Thyroid gland (tissue), 4 donors: ENCODE data around the gene MGMT. TPM values are rescaled to one million over a fixed set of nuclear protein-coding genes. Genes with fewer than 3 reads are reported as not detected.

Experiments
- DNase-seq, 2 donors: peaks; one replicate each; pipeline ENCODE4 v3.0.0-alpha.2; 2019
- H3K27ac ChIP-seq, 3 donors: fragments of 200-600 bp; sonication (generic); 1 replicate in 2 of 3; 2 replicates in 1 of 3; pipeline ENCODE4 v1.5.1; 2016 to 2019; ENCODE audit warnings: mild to moderate bottlenecking in 1 of 3, moderate library complexity in 1 of 3
- H3K27me3 ChIP-seq: fragments of 200-600 bp; sonication (generic); one replicate; pipeline ENCODE4 v1.5.1; 2019
- H3K36me3 ChIP-seq, 2 donors: fragments of 200-600 bp; sonication (generic); one replicate each; pipeline ENCODE4 v1.5.1; 2016 to 2019
- H3K4me1 ChIP-seq, 2 donors: fragments of 200-600 bp; sonication (generic); one replicate each; pipeline ENCODE4 v1.5.1; 2017 to 2019
- H3K4me3 ChIP-seq, 3 donors: fragments of 200-600 bp; sonication (generic); replicated peaks in 1 of 3; 1 replicate in 2 of 3; 2 replicates in 1 of 3; pipeline ENCODE4 v1.5.1; 2016; ENCODE audit warnings: mild to moderate bottlenecking in 1 of 3
- H3K9me3 ChIP-seq: fragments of 200-600 bp; sonication (generic); one replicate; pipeline ENCODE4 v1.5.1; 2017
- POLR2A ChIP-seq, 2 donors: fragments of 450-650 bp; IDR thresholded peaks; one replicate each; pipeline ENCODE4 v1.6.1; 2017; ENCODE audit warnings: antibody characterized with exemption in 2 of 2, mild to moderate bottlenecking in 2 of 2, moderate library complexity in 1 of 2
- WGBS, 2 donors: methylation state at CpG; one replicate each; pipeline ENCODE4 v1.1.5; 2017; 5-methylcytosine and 5-hydroxymethylcytosine counted together
- intact Hi-C: fragments of 100-400 bp; cut with DNase I; formaldehyde crosslinking; loops from one replicate; pipeline ENCODE4 v1.15.1; 2023
- total RNA-seq, 4 donors: library from RNA; depleted of rRNA; stranded (reverse); fragments of >200 nt; gene quantifications; one replicate each; pipeline ENCODE4 v1.2.3, GENCODE V29; 2016
- TF ChIP-seq, protein P1 (sequence below), 6 experiments: fragments of 200-600 bp in 3 of 6; fragments of 450-650 bp in 3 of 6; sonication (generic) in 3 of 6; IDR thresholded peaks; one replicate each; pipeline ENCODE4 v1.5.1; 2016 to 2019; ENCODE audit warnings: antibody characterized with exemption in 6 of 6, mild to moderate bottlenecking in 2 of 6, inconsistent platforms in 1 of 6, moderate library complexity in 1 of 6

MGMT gene
- total RNA-seq, 4 donors from 2014 or later = 17.6 to 48.7 (median 30.7) TPM

DNA sequence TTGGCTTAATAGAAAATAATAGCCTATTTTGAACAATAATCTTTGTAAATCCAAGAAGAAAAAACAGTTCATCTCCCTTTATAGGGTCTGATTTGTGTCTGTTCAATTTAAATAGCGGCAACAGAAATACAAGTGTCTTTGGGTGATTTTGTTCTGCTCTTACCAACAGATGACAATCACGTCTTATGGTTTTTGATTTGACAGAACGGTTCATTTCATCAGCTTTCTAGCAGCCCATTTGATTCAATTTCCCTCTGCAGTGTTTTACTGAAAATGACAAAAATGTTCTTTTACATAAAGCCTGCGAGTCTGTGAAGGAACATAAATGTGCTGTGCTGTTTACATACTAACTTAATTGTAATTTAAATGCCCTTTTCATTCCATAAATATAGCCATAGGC is 180.5 kb downstream of the MGMT start:
- Histone ChIP-seq H3K4me3 (no peak overlapping the region), H3K9me3 (no peaks in the 10 kb centered on the region), H3K27me3 (no peaks in the 10 kb centered on the region), H3K27ac (no peak overlapping the region), H3K36me3 (no peaks in the 10 kb centered on the region), H3K4me1 (no peaks in the 10 kb centered on the region)
- WGBS, 2 donors = 95 to 96% methylated on average over 4 of the region's 4 CpGs
- TF ChIP-seq, protein P1, sequence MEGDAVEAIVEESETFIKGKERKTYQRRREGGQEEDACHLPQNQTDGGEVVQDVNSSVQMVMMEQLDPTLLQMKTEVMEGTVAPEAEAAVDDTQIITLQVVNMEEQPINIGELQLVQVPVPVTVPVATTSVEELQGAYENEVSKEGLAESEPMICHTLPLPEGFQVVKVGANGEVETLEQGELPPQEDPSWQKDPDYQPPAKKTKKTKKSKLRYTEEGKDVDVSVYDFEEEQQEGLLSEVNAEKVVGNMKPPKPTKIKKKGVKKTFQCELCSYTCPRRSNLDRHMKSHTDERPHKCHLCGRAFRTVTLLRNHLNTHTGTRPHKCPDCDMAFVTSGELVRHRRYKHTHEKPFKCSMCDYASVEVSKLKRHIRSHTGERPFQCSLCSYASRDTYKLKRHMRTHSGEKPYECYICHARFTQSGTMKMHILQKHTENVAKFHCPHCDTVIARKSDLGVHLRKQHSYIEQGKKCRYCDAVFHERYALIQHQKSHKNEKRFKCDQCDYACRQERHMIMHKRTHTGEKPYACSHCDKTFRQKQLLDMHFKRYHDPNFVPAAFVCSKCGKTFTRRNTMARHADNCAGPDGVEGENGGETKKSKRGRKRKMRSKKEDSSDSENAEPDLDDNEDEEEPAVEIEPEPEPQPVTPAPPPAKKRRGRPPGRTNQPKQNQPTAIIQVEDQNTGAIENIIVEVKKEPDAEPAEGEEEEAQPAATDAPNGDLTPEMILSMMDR (IDR thresholded peaks at IDR 0.05) = no peak
- no peak for TF ChIP-seq POLR2A (IDR thresholded peaks at IDR 0.05)
- intact Hi-C loops = no loop called here
- DNase-seq = no peak

DNA sequence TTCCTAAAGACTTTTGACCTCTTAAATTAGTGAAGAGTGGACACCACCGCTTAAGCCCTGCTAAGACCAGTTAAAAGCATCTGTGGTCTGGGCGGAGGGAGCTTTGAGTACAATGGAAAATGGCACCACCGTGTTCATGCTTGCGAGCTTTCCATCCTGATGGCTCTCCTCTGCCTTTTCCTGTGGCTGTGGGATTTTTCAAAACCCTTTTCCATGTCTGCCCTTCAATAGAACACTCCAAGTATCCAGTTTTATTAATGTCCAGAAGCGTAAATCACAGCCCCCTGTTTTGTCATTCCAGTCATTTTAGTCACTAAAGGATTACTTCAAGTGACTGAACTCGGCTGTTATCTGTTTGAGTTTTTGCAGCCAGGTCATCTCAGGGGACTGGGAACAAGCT is 181.8 kb downstream of the MGMT start:
- no peak overlapping the region for H3K27ac ChIP-seq
- no peaks in the 10 kb centered on the region for H3K4me1 ChIP-seq
- no peak for TF ChIP-seq POLR2A (IDR thresholded peaks at IDR 0.05)
- TF ChIP-seq, protein P1 (IDR thresholded peaks at IDR 0.05) = no peak
- H3K36me3 ChIP-seq = no peaks in the 10 kb centered on the region
- H3K9me3 ChIP-seq = no peaks in the 10 kb centered on the region
- 87 to 91% methylated on average over 6 of the region's 6 CpGs for WGBS, 2 donors
- H3K27me3 ChIP-seq = no peaks in the 10 kb centered on the region
- no peak for DNase-seq
- intact Hi-C loops = no loop called here
- no peak overlapping the region for H3K4me3 ChIP-seq

DNA sequence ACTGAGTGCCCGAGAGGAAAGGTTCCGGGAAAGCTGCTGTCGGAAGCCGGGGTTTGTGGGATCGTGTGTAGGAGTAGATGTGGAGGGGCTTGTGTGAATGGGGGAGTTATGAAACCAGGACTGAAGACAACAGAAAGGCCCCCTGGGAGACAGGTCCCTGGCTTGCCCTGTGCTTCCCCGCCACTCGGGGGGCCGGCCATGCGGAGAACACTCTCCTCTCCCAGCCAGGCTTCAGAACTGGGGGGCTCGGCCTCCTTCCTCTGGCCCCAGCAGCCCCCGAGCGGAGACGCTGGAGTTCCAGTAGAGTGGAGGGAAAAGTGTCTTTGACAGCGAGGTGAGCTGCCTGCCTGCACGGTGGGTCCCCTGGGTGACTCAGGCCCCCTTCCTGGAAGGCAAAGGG is 185.0 kb downstream of the MGMT start:
- H3K36me3 ChIP-seq = no peaks in the 10 kb centered on the region
- WGBS, 2 donors = 57 to 82% methylated on average over 12 to 15 of the region's 15 CpGs
- H3K9me3 ChIP-seq = no peaks in the 10 kb centered on the region
- H3K4me1 ChIP-seq = no peaks in the 10 kb centered on the region
- intact Hi-C loops = no loop called here
- H3K4me3 ChIP-seq = no peak overlapping the region
- H3K27ac ChIP-seq = no peak overlapping the region
- DNase-seq = no peak
- H3K27me3 ChIP-seq = no peaks in the 10 kb centered on the region
- TF ChIP-seq, protein P1 (IDR thresholded peaks at IDR 0.05) = no peak
- no peak for TF ChIP-seq POLR2A (IDR thresholded peaks at IDR 0.05)

DNA sequence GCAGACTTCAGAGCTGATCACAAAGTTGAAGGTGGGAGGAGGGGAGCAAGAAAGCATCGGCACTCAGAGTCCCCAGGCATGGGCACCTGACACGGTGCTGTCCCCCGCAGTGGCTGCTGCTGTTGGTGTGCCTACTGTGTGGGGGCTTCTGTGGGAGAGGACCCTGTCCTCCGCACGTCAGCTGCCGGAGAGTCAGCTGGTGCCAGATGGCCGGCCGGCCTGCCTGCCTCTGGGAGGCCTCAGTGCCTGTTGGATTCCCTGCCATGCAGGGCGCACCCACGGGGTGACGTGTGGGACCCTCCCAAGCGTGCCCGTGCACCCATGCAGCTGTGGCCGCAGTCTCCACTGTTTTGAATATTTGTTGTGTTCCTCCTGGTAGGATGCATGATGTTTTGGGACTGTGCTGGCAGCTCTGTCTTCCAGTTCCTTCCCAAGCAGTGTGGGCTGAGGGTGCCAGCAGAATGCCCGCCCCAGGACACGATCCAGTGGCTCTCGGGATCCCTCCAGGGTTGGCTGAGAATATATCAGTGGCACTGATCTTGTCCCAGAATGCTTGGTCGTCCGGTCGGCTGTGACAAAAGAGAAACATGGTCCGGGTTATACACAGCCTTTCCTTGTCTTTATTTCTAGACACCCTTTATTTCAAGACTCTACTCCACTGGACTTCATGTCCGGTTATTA is 185.6 kb downstream of the MGMT start:
- no peak overlapping the region for H3K4me3 ChIP-seq
- TF ChIP-seq POLR2A (IDR thresholded peaks at IDR 0.05) = no peak
- TF ChIP-seq, protein P1 (IDR thresholded peaks at IDR 0.05) = no peak
- intact Hi-C loops = no loop called here
- H3K27me3 ChIP-seq = no peaks in the 10 kb centered on the region
- 84 to 85% methylated on average over 9 to 21 of the region's 22 CpGs for WGBS, 2 donors
- H3K4me1 ChIP-seq = no peaks in the 10 kb centered on the region
- no peaks in the 10 kb centered on the region for H3K36me3 ChIP-seq
- no peaks in the 10 kb centered on the region for H3K9me3 ChIP-seq
- H3K27ac ChIP-seq = no peak overlapping the region
- DNase-seq = no peak

DNA sequence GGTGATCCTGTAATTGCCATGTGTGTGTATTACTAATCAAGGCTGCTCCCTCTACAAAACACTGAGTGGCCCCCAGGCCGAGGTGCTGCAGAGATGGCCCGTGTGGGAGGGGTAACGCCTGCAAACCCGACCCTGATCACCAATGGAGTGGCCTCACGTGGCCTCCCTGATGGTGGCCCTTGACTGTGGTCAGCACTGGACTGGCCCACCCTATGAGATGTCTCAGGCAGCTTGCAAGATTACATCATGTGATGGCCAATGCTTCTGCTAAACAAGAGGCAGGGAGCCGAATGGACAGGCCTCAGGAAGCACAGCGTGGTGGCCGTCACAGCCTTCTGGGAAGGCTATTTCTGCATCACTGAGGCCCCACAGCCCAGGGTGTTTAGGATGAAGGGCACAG is 186.4 kb downstream of the MGMT start:
- 94 to 98% methylated on average over 8 of the region's 8 CpGs for WGBS, 2 donors
- intact Hi-C loops = no loop called here
- Histone ChIP-seq H3K36me3 (no peaks in the 10 kb centered on the region), H3K9me3 (no peaks in the 10 kb centered on the region), H3K27me3 (no peaks in the 10 kb centered on the region), H3K27ac (no peak overlapping the region), H3K4me1 (no peaks in the 10 kb centered on the region), H3K4me3 (no peak overlapping the region)
- TF ChIP-seq POLR2A (IDR thresholded peaks at IDR 0.05) = no peak
- TF ChIP-seq, protein P1 (IDR thresholded peaks at IDR 0.05) = no peak
- no peak for DNase-seq
